B cell (primary cell): ENCODE data around the gene CD180. TPM values are rescaled to one million over a fixed set of nuclear protein-coding genes. Genes with fewer than 3 reads are reported as not detected.

Source experiments
- ATAC-seq: fragments of 200-7000 bp; cut with Tn5 transposase; one replicate; pipeline ENCODE4 v1.10.0; 2021; ENCODE audit warnings: low read depth, mild to moderate bottlenecking, moderate number of reproducible peaks, moderate library complexity
- CTCF ChIA-PET: fragments of 350-600 bp; sonication (Branson Sonifier 250); formaldehyde crosslinking; loops from one replicate; lab custom pipeline; 2021; ENCODE audit warnings: antibody characterized with exemption, inconsistent platforms; lab: Charles Lee
- POLR2A ChIA-PET: fragments of 350-600 bp; sonication (Branson Sonifier 250); formaldehyde crosslinking; loops from one replicate; lab custom pipeline; 2021; ENCODE audit warnings: antibody characterized with exemption; lab: Charles Lee
- DNase-seq: peaks from one replicate; pipeline ENCODE4 v3.0.0; 2013
- H2AFZ ChIP-seq: 2 replicates; pipeline ENCODE4 v1.6.1; 2012; ENCODE audit warnings: mild to moderate bottlenecking, low read depth, low read length; ENCODE audit not compliant: insufficient read depth, poor library complexity, severe bottlenecking
- H3K27ac ChIP-seq, 2 donors: 1 replicate in 1 of 2; 2 replicates in 1 of 2; pipeline ENCODE4 v1.5.1; 2012 to 2013; ENCODE audit warnings: low read length in 2 of 2, mild to moderate bottlenecking in 2 of 2, moderate library complexity in 1 of 2
- H3K27me3 ChIP-seq, 4 experiments: fragments of 200-600 bp in 1 of 4; sonication (generic) in 1 of 4; replicated peaks in 1 of 4; 1 replicate in 2 of 4; 2 replicates in 2 of 4; pipeline versions ENCODE4 v1.6.1 to v1.7.0; 2013 to 2016; ENCODE audit warnings: low read length in 3 of 4, mild to moderate bottlenecking in 2 of 4, mixed read lengths in 1 of 4, moderate library complexity in 1 of 4; ENCODE audit not compliant: insufficient read depth in 4 of 4, control insufficient read depth in 3 of 4; ENCODE audit errors: control extremely low read depth in 1 of 4
- H3K36me3 ChIP-seq, 2 experiments: replicated peaks in 1 of 2; 1 replicate in 1 of 2; 2 replicates in 1 of 2; pipeline versions ENCODE4 v1.6.1 to v1.7.1; 2013; ENCODE audit warnings: low read length in 1 of 2; ENCODE audit not compliant: insufficient read depth in 2 of 2, control insufficient read depth in 1 of 2; ENCODE audit errors: control extremely low read depth in 1 of 2, extremely low read depth in 1 of 2
- H3K4me1 ChIP-seq, 2 donors: fragments of 200-600 bp in 1 of 2; sonication (generic) in 1 of 2; 1 replicate in 1 of 2; 2 replicates in 1 of 2; pipeline versions ENCODE4 v1.5.1 to v1.6.1; 2013 to 2017; ENCODE audit warnings: low read length in 2 of 2; ENCODE audit not compliant: control insufficient read depth in 2 of 2, insufficient read depth in 2 of 2
- H3K4me2 ChIP-seq: replicated peaks from 2 replicates; pipeline ENCODE3; 2012; ENCODE audit warnings: mild to moderate bottlenecking, low read depth, low read length; ENCODE audit not compliant: poor library complexity, severe bottlenecking
- H3K4me3 ChIP-seq, 5 experiments: fragments of 200-600 bp in 1 of 5; sonication (generic) in 1 of 5; 1 replicate in 3 of 5; 2 replicates in 2 of 5; pipeline versions ENCODE4 v1.5.1 to v1.7.0; 2011 to 2016; ENCODE audit warnings: low read length in 4 of 5, mild to moderate bottlenecking in 4 of 5, low read depth in 2 of 5, control low read depth in 1 of 5, moderate library complexity in 1 of 5; ENCODE audit not compliant: insufficient read depth in 1 of 5; ENCODE audit errors: control extremely low read depth in 1 of 5, extremely low read depth in 1 of 5
- H3K79me2 ChIP-seq: fragments of 200-600 bp; sonication (generic); one replicate; pipeline ENCODE4 v1.6.0; 2016; ENCODE audit warnings: low read length; ENCODE audit not compliant: control insufficient read depth, insufficient read depth
- H3K9ac ChIP-seq: fragments of 200-600 bp; sonication (generic); 2 replicates; pipeline ENCODE4 v1.6.1; 2017; ENCODE audit warnings: mild to moderate bottlenecking, low read length, moderate library complexity
- H3K9me3 ChIP-seq, 3 donors: one replicate each; pipeline versions ENCODE4 v1.6.1 to v1.7.1; 2013; ENCODE audit warnings: low read length in 2 of 3; ENCODE audit not compliant: control insufficient read depth in 2 of 3, insufficient read depth in 1 of 3; ENCODE audit errors: control extremely low read depth in 1 of 3
- H4K20me1 ChIP-seq: 2 replicates; pipeline ENCODE4 v1.6.0; 2012; ENCODE audit warnings: mild to moderate bottlenecking, low read length; ENCODE audit not compliant: insufficient read depth, control insufficient read depth, poor library complexity, severe bottlenecking
- H3K27ac Mint-ChIP-seq: one replicate; pipeline ENCODE4 v1.8.0; 2021; ENCODE audit warnings: mixed read lengths
- H3K27me3 Mint-ChIP-seq: one replicate; pipeline ENCODE4 v1.8.0; 2021; ENCODE audit warnings: mixed read lengths
- H3K4me1 Mint-ChIP-seq: one replicate; pipeline ENCODE4 v1.8.0; 2021; ENCODE audit warnings: mixed read lengths
- H3K4me3 Mint-ChIP-seq: one replicate; pipeline ENCODE4 v1.8.0; 2021; ENCODE audit warnings: mixed read lengths
- H3K9me3 Mint-ChIP-seq: one replicate; pipeline ENCODE4 v1.8.0; 2022; ENCODE audit warnings: mixed read lengths; ENCODE audit not compliant: insufficient read depth
- CTCF ChIP-seq: fragments of 200-600 bp; IDR thresholded peaks from one replicate; pipeline ENCODE4 v1.8.0; 2022; ENCODE audit warnings: antibody characterized with exemption, mild to moderate bottlenecking
- EZH2 ChIP-seq: IDR thresholded peaks from 2 replicates; pipeline ENCODE4 v1.6.1; 2012; ENCODE audit warnings: borderline replicate concordance, low read depth, mild to moderate bottlenecking, moderate library complexity, low read length; ENCODE audit not compliant: insufficient read depth, poor library complexity, severe bottlenecking
- whole genome bisulfite sequencing: methylation state at CpG from one replicate; pipeline ENCODE4 v1.1.5; 2013; ENCODE audit warnings: missing lambda C conversion rate; ENCODE audit not compliant: insufficient coverage; 5-methylcytosine and 5-hydroxymethylcytosine counted together
- intact Hi-C: fragments of 100-400 bp; cut with micrococcal nuclease; formaldehyde crosslinking; loops from one replicate; pipeline ENCODE4 v1.10.0; 2022
- polyA plus RNA-seq: library from polyadenylated mRNA; depleted of rRNA; stranded (reverse); fragments of >200 nt; gene quantifications from 2 replicates; pipeline ENCODE4 v1.2.3, GENCODE V29; 2012
- total RNA-seq, 2 donors: library from RNA; stranded (reverse); fragments of 120-200 nt in 1 of 2; gene quantifications; 1 replicate in 1 of 2; 2 replicates in 1 of 2; pipeline versions ENCODE4 v1.2.3 to v1.2.4, GENCODE V29; 2013 to 2022

CD180 gene
- total and polyA plus RNA-seq, 2 donors (not counting 1 experiment from before 2014, with no cell fraction given): 16.1 to 16.4 TPM

- H3K9me3 Mint-ChIP-seq: no peaks in the 10 kb centered on the region
- WGBS: 94% methylated on average over 11 of the region's 12 CpGs
These were observed 39.0 kb upstream of the CD180 start for GRCh38 chr5:67235399-67236110.

More at GRCh38 chr5:67235399-67236110, 39.0 kb upstream of the CD180 start:
- ATAC-seq (no peak), DNase-seq (no peak)
- no peak overlapping the region for H3K4me3 Mint-ChIP-seq
- TF ChIP-seq CTCF: no peak
- TF ChIP-seq EZH2: no peak
- peaks cover 14% of the 10 kb centered on the region for H3K4me1 Mint-ChIP-seq
- no peaks in the 10 kb centered on the region for H4K20me1 ChIP-seq
- no peaks in the 10 kb centered on the region for H3K9me3 ChIP-seq
- H3K4me1 ChIP-seq: peaks cover 5 to 7% of the 10 kb centered on the region in 2 donors
- no peak overlapping the region for H3K27ac Mint-ChIP-seq
- ChIA-PET CTCF (interaction anchor here (2.7 kb wide), 1 partner anchor 10 kb away, joined by 15 read pairs; no protein-coding TSS in a partner anchor), POLR2A (interaction anchor here (0.6 kb wide), 1 partner anchor 14 kb away, joined by 3 read pairs; no protein-coding TSS in a partner anchor)
- H3K79me2 ChIP-seq: no peaks in the 10 kb centered on the region
- no peaks in the 10 kb centered on the region for H3K36me3 ChIP-seq
- H3K27me3 Mint-ChIP-seq: no peaks in the 10 kb centered on the region
- H3K4me2 ChIP-seq: no peak overlapping the region
- intact Hi-C loops: no loop called here
- H3K9ac ChIP-seq: no peak overlapping the region
- H2AFZ ChIP-seq: no peak overlapping the region
- H3K27me3 ChIP-seq: no peaks in the 10 kb centered on the region
- H3K27ac ChIP-seq: no peak overlapping the region
- no peak overlapping the region for H3K4me3 ChIP-seq
